Neural cell (in vitro differentiated cells): ENCODE measurements around the gene AMH. TPM values are rescaled to one million over a fixed set of nuclear protein-coding genes. Genes with fewer than 3 reads are reported as not detected.

Source experiments
- H2AFZ ChIP-seq: fragments of 200-600, 300-800 bp; sonication (generic), shearing (Covaris generic); 2 replicates; pipeline ENCODE4 v1.6.0; 2014; ENCODE audit warnings: low read depth, mild to moderate bottlenecking, antibody characterized with exemption, low read length, moderate library complexity
- H3F3A ChIP-seq: fragments of 200-600 bp; shearing (Covaris generic); 2 replicates; pipeline ENCODE4 v1.6.1; 2016; ENCODE audit warnings: mild to moderate bottlenecking, moderate library complexity, mixed read lengths, antibody characterized with exemption, low read length; ENCODE audit not compliant: insufficient read depth, poor library complexity, severe bottlenecking
- H3K27ac ChIP-seq: fragments of 200-600, 300-800 bp; sonication (generic), shearing (Covaris generic); 2 replicates; pipeline ENCODE4 v1.5.1; 2014; ENCODE audit warnings: mild to moderate bottlenecking, low read length, moderate library complexity
- H3K27me3 ChIP-seq: fragments of 300-800, 200-600 bp; sonication (generic), shearing (Covaris generic); 2 replicates; pipeline ENCODE4 v1.6.0; 2014; ENCODE audit warnings: mild to moderate bottlenecking, low read depth, low read length, moderate library complexity; ENCODE audit not compliant: insufficient read depth
- H3K36me3 ChIP-seq: fragments of 300-800, 200-600 bp; sonication (generic), shearing (Covaris generic); 2 replicates; pipeline ENCODE4 v1.5.1; 2014; ENCODE audit warnings: mild to moderate bottlenecking, antibody characterized with exemption, low read length, moderate library complexity; ENCODE audit not compliant: insufficient read depth
- H3K4me2 ChIP-seq: fragments of 300-800, 200-600 bp; sonication (generic), shearing (Covaris generic); 2 replicates; pipeline ENCODE4 v1.6.0; 2014; ENCODE audit warnings: mild to moderate bottlenecking, low read length
- H3K4me3 ChIP-seq: fragments of 300-800, 200-600 bp; sonication (generic), shearing (Covaris generic); 2 replicates; pipeline ENCODE4 v1.5.1; 2014; ENCODE audit warnings: mild to moderate bottlenecking, low read length, moderate library complexity
- H3K79me2 ChIP-seq: fragments of 200-600 bp; shearing (Covaris generic); replicated peaks from 2 replicates; pipeline ENCODE4 v1.6.0; 2014; ENCODE audit warnings: mild to moderate bottlenecking, low read length, moderate library complexity; ENCODE audit not compliant: insufficient read depth
- H3K9ac ChIP-seq: fragments of 300-800, 200-600 bp; sonication (generic), shearing (Covaris generic); 2 replicates; pipeline ENCODE4 v1.6.1; 2016; ENCODE audit warnings: mild to moderate bottlenecking, low read length, mixed read lengths
- H3K9me2 ChIP-seq: fragments of 200-600 bp; shearing (Covaris generic); 2 replicates; pipeline ENCODE4 v1.6.1; 2016; ENCODE audit warnings: mild to moderate bottlenecking, low read length, mixed read lengths; ENCODE audit not compliant: insufficient read depth
- H3K9me3 ChIP-seq: fragments of 200-600, 300-800 bp; sonication (generic), shearing (Covaris generic); 2 replicates; pipeline ENCODE4 v1.6.1; 2016; ENCODE audit warnings: mild to moderate bottlenecking, mixed run types, low read length, moderate library complexity, mixed read lengths
- H4K20me1 ChIP-seq: fragments of 200-600 bp; shearing (Covaris generic); 2 replicates; pipeline ENCODE4 v1.6.1; 2016; ENCODE audit warnings: mild to moderate bottlenecking, mixed run types; ENCODE audit not compliant: insufficient read depth
- EP300 ChIP-seq: fragments of 450-650 bp; conservative IDR thresholded peaks from 2 replicates; pipeline ENCODE4 v1.6.1; 2014; ENCODE audit warnings: antibody characterized with exemption, mild to moderate bottlenecking, moderate library complexity; ENCODE audit not compliant: poor library complexity, severe bottlenecking
- EZH2 ChIP-seq: fragments of 200-600, 300-800 bp; shearing (Covaris generic), sonication (generic); IDR thresholded peaks from 2 replicates; pipeline ENCODE4 v1.6.1; 2014; ENCODE audit warnings: antibody characterized with exemption, low read length, borderline replicate concordance, mild to moderate bottlenecking; ENCODE audit not compliant: insufficient read depth, poor library complexity, severe bottlenecking
- MXI1 ChIP-seq: fragments of 450-650 bp; conservative IDR thresholded peaks from 2 replicates; pipeline ENCODE4 v1.6.1; 2014; ENCODE audit warnings: antibody characterized with exemption, mild to moderate bottlenecking; ENCODE audit not compliant: poor library complexity, severe bottlenecking
- POLR2AphosphoS5 ChIP-seq: IDR thresholded peaks from 2 replicates; pipeline ENCODE4 v1.6.1; 2012
- RAD21 ChIP-seq: fragments of 450-650 bp; conservative IDR thresholded peaks from 2 replicates; pipeline ENCODE4 v1.6.1; 2014; ENCODE audit warnings: antibody characterized with exemption, mild to moderate bottlenecking, moderate library complexity
- SMC3 ChIP-seq: fragments of 450-650 bp; conservative IDR thresholded peaks from 2 replicates; pipeline ENCODE4 v1.6.1; 2014; ENCODE audit warnings: antibody characterized with exemption, mild to moderate bottlenecking, moderate library complexity; ENCODE audit not compliant: poor library complexity
- TAF1 ChIP-seq: IDR thresholded peaks from 2 replicates; pipeline ENCODE4 v1.6.1; 2012; ENCODE audit warnings: low read depth
- polyA plus RNA-seq: library from polyadenylated mRNA; depleted of rRNA; stranded (reverse); fragments of >200 nt; gene quantifications from 2 replicates; pipeline ENCODE4 v1.2.3, GENCODE V29; 2014
- TF ChIP-seq, protein P1 (sequence below): fragments of 450-650 bp; IDR thresholded peaks from 2 replicates; pipeline ENCODE4 v1.5.1; 2014; ENCODE audit warnings: antibody characterized with exemption, mild to moderate bottlenecking, moderate library complexity; ENCODE audit not compliant: poor library complexity, severe bottlenecking
- TF ChIP-seq, protein P2 (sequence below): IDR thresholded peaks from 2 replicates; pipeline ENCODE4 v1.6.1; 2012; ENCODE audit warnings: borderline replicate concordance

AMH gene
- polyA plus RNA-seq, 1 donor from 2014 or later, result 57.5 TPM

DNA sequence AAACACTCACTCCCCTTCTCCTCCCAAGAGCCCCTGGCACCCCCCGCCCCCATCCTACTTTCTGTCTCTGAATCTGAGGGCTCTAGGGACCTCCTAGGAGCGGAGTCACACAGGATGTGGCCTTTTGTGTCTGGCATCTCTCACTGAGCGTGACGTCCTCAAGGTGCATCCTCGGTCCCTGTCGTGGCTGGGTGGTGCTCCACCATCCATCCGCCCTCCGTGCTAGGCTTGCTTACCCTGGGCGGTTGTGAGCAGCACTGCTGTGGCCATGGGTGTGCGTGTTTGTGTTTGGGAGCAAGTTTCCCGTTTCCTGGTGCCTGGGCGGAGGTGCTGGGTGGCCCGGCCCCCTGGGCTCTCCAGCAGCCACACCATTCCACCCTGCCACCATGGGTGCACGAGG, 25.2 kb upstream of the AMH start:
- no peak overlapping the region for H2AFZ ChIP-seq
- H3K4me2 ChIP-seq, result no peak overlapping the region
- no peak overlapping the region for H3K4me3 ChIP-seq
- no peaks in the 10 kb centered on the region for H3K36me3 ChIP-seq
- TF ChIP-seq, protein P1, sequence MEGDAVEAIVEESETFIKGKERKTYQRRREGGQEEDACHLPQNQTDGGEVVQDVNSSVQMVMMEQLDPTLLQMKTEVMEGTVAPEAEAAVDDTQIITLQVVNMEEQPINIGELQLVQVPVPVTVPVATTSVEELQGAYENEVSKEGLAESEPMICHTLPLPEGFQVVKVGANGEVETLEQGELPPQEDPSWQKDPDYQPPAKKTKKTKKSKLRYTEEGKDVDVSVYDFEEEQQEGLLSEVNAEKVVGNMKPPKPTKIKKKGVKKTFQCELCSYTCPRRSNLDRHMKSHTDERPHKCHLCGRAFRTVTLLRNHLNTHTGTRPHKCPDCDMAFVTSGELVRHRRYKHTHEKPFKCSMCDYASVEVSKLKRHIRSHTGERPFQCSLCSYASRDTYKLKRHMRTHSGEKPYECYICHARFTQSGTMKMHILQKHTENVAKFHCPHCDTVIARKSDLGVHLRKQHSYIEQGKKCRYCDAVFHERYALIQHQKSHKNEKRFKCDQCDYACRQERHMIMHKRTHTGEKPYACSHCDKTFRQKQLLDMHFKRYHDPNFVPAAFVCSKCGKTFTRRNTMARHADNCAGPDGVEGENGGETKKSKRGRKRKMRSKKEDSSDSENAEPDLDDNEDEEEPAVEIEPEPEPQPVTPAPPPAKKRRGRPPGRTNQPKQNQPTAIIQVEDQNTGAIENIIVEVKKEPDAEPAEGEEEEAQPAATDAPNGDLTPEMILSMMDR, result no peak
- no peak for TF ChIP-seq SMC3
- no peak for TF ChIP-seq EP300
- no peak for TF ChIP-seq RAD21
- TF ChIP-seq MXI1, result no peak
- no peak for TF ChIP-seq POLR2AphosphoS5
- no peak for TF ChIP-seq TAF1
- TF ChIP-seq, protein P2, sequence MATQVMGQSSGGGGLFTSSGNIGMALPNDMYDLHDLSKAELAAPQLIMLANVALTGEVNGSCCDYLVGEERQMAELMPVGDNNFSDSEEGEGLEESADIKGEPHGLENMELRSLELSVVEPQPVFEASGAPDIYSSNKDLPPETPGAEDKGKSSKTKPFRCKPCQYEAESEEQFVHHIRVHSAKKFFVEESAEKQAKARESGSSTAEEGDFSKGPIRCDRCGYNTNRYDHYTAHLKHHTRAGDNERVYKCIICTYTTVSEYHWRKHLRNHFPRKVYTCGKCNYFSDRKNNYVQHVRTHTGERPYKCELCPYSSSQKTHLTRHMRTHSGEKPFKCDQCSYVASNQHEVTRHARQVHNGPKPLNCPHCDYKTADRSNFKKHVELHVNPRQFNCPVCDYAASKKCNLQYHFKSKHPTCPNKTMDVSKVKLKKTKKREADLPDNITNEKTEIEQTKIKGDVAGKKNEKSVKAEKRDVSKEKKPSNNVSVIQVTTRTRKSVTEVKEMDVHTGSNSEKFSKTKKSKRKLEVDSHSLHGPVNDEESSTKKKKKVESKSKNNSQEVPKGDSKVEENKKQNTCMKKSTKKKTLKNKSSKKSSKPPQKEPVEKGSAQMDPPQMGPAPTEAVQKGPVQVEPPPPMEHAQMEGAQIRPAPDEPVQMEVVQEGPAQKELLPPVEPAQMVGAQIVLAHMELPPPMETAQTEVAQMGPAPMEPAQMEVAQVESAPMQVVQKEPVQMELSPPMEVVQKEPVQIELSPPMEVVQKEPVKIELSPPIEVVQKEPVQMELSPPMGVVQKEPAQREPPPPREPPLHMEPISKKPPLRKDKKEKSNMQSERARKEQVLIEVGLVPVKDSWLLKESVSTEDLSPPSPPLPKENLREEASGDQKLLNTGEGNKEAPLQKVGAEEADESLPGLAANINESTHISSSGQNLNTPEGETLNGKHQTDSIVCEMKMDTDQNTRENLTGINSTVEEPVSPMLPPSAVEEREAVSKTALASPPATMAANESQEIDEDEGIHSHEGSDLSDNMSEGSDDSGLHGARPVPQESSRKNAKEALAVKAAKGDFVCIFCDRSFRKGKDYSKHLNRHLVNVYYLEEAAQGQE, result no peak
- no peak for TF ChIP-seq EZH2
- H3K9me2 ChIP-seq, result no peaks in the 10 kb centered on the region
- no peaks in the 10 kb centered on the region for H4K20me1 ChIP-seq
- no peaks in the 10 kb centered on the region for H3K9me3 ChIP-seq
- no peaks in the 10 kb centered on the region for H3F3A ChIP-seq
- no peak overlapping the region for H3K9ac ChIP-seq
- H3K27me3 ChIP-seq, result no peaks in the 10 kb centered on the region
- H3K79me2 ChIP-seq, result no peaks in the 10 kb centered on the region
- H3K27ac ChIP-seq, result no peak overlapping the region

DNA sequence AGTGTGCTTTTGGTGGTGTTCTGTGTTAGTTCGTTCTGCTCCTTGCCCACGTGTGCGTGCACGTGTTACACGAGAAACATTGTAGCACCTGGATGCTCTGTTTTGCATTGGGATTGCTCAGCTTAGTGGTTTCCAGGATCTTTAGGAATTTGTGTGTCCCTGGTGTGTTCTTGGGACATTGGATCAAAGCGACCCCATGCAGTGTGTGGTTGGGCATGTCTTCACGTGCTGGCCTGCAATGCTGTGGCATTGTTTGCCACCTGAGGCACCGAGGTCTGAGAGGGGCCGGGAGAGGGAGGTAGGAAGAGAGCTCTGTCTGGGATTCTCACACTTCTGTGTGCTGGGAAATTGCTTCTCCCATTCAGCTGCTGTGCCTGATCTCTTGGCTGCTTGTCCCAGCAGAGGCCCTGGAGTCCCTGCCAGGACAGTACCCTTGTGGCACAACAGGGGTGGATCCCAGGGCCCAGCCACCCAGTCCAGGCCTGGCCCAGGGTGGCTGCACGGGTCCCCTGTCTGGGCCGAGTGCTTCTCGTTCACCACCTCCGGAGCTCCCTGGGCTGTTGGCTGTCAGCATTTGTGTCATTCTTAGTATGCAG, 24.3 kb upstream of the AMH start:
- Histone ChIP-seq H3K9ac (no peak overlapping the region), H2AFZ (no peak overlapping the region), H3K9me2 (no peaks in the 10 kb centered on the region), H4K20me1 (no peaks in the 10 kb centered on the region), H3K27me3 (no peaks in the 10 kb centered on the region), H3K9me3 (no peaks in the 10 kb centered on the region), H3K79me2 (no peaks in the 10 kb centered on the region), H3F3A (no peaks in the 10 kb centered on the region), H3K27ac (no peak overlapping the region), H3K4me3 (no peak overlapping the region), H3K4me2 (no peak overlapping the region), H3K36me3 (no peaks in the 10 kb centered on the region)
- TF ChIP-seq POLR2AphosphoS5 (no peak), EZH2 (no peak), EP300 (no peak), RAD21 (no peak), TAF1 (no peak)
- TF ChIP-seq, protein P2, result no peak
- TF ChIP-seq, protein P1, result no peak
